ENCODE results near the gene SYNDIG1.

Gene SYNDIG1

DNA sequence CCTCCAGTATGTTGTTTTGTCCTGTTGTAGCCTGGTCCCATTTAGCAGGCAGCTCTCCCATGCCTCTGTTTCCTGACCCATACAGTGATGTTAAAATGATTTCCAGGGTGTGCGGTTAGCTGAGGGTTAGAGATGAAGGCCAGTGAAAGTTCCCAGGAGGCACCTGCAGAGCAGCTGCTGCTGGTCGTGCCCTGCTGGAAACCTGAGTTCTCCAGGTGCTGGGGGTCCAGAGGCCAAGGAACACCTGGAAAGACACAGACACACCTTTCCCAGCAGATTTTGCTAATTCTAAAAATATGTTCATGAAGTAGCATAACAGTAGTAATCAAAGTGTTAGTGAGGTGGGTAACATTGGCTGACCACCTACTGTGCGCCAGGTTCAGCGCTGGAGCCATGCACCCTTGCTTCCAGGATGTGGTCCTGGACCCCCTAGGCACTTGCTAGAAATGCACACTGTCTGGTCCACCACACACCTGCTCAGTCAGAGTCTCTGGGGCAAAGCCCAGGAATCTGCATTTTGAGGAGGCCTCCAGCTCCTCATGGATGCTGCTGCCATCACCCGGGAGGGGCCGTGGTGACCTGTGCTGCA, 118.7 kb downstream of the SYNDIG1 start:
- no peak for FAIRE-seq

DNA sequence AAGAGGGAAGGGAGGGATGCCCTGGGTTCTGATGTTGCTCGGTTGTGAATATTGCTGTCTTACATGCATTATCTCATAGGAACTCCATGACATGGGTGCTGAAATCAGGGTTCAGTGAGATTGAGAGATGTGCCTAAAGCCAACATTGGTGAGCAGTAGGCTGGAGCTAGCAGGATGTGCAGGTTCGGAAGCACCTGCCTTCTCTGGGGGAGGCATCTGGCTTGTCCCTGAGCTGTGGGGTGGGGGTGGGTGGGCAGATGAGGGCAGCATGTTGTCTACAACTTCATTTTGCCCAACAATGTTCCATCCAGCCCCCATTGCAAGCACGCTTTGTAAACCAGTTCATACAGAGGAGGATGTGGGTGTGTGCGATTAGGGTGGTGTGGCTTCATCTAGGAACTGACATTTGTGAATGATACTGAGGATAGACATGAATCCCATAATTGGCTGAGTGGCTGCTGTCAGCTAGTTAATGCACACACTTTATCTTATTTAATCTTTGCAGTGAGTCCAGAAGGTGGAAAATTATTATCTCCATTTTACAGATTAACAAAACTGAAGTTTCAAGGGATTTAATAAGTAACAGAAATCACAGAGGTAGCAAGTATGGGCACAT, 119.4 kb downstream of the SYNDIG1 start:
- no peak for FAIRE-seq

DNA sequence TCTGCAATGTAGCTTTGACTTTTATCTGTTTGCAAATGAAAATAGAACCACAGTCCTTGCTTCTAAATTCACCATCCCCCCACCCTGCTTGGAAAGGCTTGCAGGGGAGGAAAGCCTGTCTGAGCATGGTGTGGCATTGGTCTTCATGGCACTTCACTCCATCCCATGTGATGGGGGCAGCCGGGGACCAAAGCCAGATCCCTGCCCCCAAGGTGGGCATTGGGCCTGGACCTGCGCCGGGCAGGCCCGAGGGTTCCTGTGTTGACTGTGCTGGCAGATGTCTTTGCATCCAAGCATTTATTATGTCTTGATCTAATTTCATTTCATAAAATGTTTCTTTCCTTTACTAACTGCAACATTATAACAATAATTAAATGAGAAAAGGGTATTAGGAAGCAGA, 120.0 kb downstream of the SYNDIG1 start:
- no peak for FAIRE-seq

DNA sequence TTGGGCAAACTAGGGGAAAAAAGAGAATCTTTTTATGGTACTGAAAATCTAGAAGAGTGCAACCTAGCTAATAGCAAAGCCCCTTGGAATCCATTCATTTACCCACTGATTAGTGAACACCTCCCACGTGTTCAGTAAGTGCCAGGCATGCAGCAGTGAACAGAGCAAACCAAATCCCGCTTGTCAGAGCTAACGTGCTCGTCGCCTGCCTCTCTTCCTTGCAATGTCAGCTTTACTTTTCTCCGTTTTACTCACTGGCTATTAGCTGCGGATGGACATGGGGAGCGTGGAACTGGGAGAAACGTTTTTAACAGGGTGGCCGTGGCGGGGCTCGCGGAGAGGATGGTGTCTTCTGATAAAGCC, 120.4 kb downstream of the SYNDIG1 start:
- FAIRE-seq = no peak

DNA sequence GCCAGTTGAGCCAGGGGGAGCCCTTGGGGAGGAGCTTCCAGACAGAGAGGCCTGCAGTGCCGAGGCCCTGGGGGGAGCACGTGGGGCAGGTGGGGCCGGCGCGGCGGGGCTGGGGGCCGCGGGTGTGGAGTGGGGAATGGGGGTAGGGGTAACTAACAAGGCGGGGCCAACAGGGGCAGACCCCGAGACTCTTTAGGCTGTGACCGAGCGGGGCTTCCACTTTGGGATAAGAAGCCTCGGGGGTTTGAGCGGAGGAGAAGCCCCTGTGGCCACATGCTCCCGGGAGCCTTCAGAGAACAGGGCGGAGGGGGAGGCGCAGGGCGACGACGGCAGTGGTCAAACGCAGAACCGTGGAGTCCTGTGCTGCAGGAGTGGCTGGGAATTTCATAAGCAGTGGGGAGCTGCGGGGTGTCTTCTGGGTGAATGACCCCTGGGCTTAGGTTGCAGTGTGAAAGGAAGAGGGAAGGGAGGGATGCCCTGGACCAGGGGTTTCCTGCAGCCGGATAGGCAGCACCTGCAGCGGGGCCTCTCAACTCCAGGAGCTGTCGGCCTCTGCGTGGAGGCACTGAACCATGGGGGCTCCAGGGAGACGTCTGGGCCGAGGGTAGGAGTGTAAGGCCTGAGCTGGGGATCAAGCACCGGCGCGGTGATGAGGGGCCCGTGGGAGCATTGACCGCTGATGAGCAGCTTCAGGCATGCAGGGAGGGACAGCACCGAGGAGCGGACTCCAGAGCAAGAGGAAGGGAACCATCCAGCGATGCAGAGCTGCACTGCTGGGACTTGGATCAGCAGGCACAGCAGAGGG, 121.0 kb downstream of the SYNDIG1 start:
- no peak for FAIRE-seq

DNA sequence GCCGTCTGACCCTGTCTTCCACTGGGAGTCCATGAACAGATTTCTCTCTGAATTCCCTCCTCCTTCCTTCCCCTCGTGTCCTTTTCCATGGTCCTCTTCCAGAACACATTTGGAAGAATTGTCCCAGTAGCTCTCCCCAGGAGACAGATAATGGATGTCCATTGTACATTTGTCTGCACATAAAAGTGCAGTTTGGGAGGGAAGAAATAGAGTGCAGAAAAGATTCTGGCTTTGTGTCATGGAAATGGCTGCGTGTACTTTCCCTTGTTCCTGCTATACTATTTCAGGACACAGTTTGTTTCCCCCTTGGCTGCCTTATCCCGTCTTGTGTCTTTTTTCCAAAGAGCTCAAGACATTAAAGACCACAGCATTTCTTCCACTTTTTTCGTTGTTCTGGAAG, 127.6 kb downstream of the SYNDIG1 start:
- FAIRE-seq = no peak

DNA sequence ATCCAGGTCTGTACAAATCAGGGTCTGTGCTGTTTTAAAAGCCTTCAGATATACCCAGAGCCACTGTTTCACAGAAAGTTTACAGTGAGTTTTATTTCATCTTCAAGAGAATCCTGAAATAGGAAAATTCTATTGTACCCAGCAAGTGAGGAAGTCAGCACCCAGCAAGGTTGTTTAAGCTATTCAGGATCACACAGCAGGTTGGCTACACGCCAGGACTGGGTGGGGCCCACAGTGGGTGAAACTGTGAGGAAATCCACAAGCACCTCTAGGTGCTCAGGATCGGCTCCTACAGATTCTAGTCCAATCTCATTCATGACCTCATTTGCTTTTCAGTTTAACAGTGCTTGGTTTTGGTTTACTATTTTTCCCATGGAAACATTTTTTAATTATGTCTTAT, 128.9 kb downstream of the SYNDIG1 start:
- no peak for FAIRE-seq

DNA sequence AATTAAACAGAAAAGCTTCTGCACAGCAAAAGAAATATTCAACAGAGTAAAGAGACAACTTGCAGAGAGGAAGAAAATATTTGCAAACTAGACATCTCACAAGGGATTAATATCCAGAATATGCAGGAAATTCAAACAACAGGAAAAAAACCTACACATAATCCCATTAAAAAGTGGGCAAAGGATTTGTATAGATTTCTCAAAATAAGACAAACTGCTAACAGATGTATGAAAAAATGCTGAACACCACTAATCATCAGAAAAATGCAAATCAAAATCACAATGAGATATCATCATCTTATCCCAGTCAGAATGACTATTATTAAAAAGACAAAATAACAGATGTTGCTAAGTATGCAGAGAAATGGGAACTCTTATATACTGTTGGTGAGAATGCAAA, 129.6 kb downstream of the SYNDIG1 start:
- FAIRE-seq = no peak

DNA sequence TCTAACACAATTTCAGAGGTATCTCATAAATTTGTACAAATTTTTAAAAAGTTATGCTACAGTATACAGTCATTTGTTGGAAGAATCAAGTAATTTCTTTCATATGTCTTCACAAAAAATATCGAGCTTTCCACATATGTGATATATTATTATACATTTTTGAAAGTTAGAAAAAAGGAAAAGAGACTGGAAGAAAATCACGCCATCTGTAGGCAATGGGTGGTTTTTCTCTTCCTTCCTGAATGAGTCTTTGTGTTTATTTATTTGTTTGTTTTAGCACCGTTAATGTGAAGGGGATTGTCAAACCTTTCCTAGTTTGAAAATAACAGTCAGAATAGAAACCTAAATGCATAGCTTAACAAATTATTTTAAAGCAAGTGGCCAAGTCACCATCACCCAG, 130.6 kb downstream of the SYNDIG1 start:
- FAIRE-seq = no peak

DNA sequence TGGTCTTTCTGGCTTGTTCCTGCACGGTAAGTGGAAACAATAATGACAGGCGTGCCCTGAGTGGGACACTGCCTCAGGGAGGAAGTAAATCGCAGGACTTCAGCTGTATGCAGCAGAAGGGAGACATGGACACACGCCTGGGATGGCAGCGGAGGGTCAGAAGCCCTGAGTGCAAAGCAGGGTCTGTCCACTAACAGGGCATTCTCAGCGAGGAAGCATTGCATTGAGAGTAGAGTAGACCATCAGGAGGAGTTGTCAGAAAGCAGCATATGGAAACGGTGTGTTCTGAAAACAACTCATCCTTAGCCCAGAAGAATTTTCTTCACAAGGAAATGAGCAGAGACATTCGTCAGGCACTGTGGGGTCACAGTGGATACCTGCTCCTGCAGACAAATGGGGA, 134.0 kb downstream of the SYNDIG1 start:
- FAIRE-seq = no peak

DNA sequence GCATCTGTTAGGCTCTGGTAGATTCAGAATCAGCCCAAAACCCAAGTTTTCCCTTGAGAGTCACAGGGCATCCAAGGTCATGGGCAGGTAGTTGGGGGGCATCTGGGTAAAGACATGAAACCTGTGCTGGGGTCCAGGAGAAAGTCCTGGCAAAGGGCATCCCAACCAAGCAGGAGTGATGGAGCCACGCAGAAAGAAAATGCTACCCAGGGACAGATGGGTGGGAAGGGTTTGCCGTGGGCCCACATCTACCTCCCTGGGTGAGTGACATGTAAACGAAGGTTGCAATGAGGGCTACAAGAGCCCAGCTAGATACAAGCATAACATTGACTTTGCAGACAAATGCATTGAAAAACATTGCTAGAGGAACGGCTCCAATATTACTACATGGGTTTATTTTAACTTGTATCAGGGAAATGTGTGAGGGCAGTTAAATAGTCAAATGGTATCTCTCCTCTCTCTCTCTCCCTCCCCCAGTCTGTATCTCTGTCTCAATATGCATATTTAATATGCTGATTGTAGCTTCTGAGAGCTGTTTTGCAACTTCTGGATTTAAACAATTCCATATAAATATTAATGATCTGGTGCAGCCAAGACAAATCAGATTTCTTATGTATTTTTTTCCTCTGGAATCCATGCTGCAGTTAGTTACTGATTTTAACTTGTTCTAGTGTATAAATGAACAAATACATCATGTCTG, 135.7 kb downstream of the SYNDIG1 start:
- no peak for FAIRE-seq

DNA sequence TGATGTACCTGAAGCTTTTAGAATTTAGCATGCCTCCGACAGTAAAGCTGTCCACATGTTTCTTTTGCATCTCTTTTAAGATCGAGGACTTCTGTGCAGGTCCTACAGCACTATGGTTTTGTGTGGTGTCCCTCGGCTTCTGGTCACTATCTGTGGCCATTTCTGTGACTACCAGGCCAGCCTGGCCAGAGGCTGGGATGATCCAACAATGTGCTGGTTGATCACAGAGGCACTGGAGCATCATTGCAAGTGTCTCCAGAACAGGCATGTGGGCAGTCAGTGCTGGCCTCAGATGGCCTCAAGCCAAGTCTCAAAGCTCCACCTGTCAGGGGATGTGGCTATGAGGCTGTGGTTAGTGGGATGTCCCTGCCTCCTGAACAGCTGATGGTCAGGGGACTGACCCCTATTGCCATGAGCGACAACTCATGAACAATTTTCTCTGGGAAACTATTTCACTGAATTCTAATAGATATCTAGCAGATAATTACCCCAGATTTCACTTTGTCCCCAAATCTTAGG, 136.6 kb downstream of the SYNDIG1 start:
- FAIRE-seq = no peak

DNA sequence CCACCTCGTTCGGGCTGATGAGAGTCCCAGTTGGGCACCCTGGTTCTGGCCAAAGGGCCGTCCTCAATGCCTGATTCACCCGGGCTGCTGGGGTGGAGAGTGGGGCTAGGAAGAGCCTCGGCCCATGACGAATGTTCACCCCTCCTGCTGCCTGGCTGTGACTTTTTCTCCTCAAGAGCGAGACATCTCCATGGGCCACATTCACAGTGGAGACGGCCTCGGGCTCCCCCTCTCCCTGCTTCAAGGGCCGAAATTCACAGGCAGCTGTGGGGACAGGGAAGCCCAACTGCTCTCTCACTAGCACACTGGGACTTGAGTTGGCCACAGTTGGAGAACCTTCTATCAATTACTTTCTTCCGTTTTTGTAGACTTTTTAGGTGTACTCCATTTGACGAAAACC, 138.0 kb downstream of the SYNDIG1 start:
- FAIRE-seq = no peak

DNA sequence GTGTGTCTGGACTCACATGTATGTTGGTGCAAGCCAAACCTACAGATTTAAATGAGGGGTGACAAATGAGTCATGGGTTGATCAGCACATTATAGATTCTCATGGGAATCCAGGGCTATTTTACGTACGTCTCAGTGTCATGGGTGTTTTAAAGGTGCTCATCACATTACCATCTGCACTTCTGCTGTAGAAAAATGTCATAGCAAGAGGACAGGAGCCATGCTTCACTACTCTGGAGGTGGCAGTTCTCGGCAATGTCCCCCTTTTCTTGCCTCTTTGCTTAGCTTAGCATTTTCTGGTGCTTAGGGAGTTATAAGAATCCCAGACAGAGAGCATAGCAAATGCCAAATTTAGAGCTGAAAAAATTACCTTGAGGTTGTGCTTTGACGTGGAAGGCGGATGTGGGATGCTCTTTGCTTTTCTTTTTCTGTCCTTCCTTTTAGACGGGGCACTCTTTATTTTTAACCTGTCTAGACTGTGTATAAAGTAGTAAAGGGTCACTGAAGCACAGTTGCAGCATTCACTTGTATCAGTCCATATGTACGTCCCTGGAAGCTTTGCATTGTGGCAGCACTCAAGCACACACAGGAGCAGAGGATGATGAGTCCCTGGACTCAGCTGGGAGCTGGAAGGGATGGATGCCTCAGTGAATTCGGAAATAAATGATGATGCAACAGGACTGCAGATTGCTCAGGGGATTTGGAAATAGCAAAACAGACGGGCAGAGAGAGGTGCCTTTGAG, 139.7 kb downstream of the SYNDIG1 start:
- no peak for FAIRE-seq

DNA sequence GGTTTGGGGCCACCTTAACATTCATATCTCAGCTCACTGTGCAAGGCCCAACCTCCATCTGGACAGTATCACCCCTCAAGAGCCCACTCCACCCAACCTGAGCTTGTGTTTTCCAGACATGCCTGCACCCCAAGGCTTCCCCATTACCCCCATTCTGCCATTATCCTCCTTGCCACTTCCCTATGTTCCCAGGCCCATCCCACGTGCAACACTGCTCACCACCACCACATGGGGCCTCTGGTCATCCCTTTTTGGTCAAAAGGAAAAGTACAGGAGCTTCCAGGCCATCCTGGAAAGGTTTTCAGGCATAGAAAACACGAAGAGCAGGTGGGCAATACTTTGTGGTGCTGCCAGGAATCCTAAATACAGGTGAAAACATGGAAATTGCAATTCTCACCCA, 140.3 kb downstream of the SYNDIG1 start:
- FAIRE-seq = no peak

DNA sequence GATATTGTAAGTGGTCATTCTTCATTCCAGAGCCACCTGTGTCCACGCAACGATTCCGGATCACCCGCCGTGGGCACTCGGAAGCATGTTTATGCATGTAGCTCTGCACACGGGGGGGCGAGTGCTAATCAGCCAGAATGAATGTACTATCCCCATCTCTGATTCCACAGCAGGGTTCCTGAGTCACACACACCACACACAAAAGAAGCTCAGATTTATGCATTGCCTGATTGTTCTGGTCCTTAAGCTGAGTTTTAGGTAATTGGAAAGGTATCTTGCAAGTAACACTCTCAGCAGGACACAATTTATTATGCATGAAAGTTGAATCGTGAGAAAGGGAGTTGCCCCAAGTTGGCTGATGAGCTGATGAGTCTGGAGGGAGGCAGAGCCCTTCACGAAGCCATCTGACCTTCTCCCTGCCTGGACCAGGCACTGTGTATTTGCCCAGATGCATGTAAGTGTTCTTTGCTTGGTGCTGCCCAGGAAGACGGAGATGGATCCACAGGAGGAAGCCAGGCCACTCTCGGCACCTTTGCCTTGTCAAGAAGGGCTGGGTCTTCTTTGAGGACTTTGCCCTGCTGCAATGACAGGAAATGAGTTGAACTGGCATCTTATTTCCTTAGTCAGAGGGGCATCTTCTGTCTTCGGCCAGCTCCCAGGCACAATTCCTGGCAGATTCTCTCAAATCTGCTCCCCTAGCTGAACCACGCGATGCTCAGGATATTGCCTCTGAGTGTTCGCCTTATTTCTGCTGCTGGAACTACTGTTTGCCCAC, 141.1 kb downstream of the SYNDIG1 start:
- FAIRE-seq = no peak

DNA sequence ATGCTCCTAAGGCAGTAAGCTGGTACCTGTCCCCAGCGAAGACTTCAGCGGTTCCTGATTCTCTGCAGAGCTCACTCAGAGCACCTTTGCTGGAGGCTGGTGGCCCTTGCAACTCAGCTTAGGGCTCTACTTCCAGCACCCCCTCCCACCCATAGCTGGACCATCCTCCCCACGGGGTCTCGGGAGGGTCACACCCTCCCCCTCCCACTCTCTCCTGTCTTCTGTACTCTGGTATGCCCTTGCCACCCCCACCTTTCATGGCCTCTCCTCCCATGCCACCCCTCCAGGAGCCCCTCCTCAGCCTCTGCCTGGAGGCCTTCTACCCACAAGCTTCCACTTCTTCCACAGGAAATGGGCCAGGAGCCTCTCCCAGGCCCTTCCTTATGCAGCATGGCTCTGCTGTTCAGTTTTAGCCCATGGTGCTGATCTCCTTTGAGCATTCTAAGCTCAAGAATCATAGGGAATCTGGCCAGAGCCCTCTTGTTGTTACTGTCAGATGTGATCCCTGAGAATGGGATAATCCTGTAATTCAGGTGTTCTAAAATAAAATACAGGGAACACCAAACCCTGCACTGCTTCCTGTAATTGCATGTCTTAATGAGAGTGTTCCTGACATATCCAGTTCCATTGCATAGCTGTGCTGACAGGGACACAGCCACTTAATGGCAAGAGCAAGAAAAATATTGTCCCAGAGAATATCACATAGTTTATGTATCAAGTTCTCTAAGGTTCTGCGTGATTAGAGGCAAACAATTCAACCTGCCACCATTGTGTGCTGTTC, 142.1 kb downstream of the SYNDIG1 start:
- FAIRE-seq = no peak

DNA sequence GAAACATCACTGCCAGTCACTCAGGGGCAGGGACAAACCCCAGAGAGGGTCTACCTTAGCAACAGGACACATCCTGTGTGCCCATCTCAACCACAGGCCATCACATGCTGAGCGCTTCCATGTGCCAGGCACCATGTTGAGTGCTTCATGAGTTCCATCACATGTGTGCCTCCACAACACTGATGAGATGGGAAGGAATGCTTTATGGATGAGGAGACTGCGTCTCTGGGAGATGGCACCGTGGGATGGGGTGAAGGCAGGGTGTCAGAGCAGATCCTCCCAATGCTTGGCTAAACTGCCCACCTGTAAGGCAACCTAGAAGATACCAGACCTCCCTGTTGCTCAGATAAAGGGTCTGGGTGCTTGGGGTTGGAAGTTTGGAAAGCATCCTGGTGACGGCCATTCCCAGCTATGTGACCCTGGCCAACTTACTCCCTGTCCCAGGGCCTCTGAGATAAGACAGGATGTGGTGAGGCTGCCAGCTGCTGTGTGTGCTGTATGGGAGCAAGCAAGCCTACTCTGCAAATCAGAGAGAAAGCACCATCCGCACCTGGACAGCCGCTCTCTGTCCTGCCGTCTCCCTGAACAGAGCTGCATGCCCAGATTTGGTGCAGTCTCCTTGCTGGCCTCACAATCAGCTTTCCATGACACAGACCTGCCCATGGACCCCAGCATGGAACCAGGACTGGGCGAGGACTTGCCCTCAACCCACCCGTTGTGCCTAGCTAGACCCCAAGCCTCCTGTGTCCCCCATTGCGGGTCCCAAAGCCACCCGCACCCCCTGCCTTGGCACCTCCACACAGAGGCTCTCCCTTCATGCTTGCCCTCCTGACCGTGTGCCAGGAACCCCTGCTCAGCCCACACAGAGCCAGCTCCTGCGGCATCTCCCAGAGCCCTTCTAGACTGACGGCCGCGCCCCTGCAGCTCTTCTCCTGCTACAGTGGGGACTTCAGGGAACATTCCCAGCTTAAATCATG, 143.7 kb downstream of the SYNDIG1 start:
- no peak for FAIRE-seq

DNA sequence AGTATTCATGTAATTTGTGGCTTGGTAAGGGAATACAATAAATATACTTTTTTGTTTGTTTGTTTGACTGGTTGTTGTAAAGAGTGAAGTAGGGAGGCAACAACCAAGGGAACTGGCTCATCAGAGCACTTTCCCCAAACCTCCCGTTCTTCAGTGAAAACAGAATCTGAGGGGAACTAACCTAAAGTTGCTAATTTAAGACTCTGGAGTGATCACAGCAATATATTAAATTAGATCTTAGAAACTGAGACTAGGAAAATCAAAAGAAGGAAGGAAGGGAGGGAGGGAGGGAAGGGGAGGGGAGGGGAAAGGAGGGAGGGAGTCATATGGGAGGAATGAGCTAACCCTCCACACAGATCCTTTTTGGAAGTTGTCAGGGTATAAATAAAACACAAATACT, 144.9 kb downstream of the SYNDIG1 start:
- FAIRE-seq = no peak

DNA sequence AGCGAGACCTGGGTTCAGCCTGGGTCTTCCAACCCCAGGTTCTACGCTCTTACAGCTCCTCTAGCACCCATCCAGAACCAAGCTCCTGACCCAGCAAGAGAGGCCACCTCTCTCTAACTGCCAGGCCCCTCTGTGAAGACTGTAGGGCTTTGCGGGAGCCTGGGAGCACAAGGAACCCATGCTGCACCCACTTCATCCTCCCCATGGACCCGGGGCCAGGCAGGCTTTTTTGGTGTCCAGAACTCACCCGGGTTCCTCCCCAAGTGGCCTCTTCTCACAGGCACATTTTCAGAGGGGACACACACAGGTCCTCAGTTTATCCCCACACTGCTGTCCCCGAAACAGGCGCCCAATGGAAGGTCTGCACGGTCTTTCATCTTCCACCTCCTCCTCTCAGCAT, 145.9 kb downstream of the SYNDIG1 start:
- FAIRE-seq = no peak
